Upper lobe of left lung (tissue), 4 donors: ENCODE data around the gene MTMR4.

Experiments used
- CTCF ChIP-seq, 6 experiments: fragments of 450-650 bp in 4 of 6; fragments of 200-600 bp in 2 of 6; sonication (generic) in 2 of 6; IDR thresholded peaks; one replicate each; pipeline ENCODE4 v1.5.1; 2016 to 2019; ENCODE audit warnings: antibody characterized with exemption in 6 of 6
- POLR2A ChIP-seq, 4 donors: fragments of 450-650 bp; IDR thresholded peaks; one replicate each; pipeline ENCODE4 v1.5.1; 2016 to 2017; ENCODE audit warnings: antibody characterized with exemption in 4 of 4, mild to moderate bottlenecking in 2 of 4

- TF ChIP-seq CTCF (IDR thresholded peaks at IDR 0.05): no peak
- no peak for TF ChIP-seq POLR2A (IDR thresholded peaks at IDR 0.05)
Measured at GRCh38 chr17:58534331-58534730, 19.9 kb upstream of the MTMR4 start.
